Osteoblast (primary cell): Measurements from ENCODE around the gene ABCB8. TPM values are rescaled to one million over a fixed set of nuclear protein-coding genes. Genes with fewer than 3 reads are reported as not detected.

ENCODE experiments used
- DNase-seq: peaks from one replicate; pipeline ENCODE4 v3.0.0; 2011; ENCODE audit warnings: low spot score, mixed read lengths; ENCODE audit not compliant: insufficient read length; ENCODE audit errors: missing footprints
- H2AFZ ChIP-seq: 2 replicates; pipeline ENCODE4 v1.6.0; 2011; ENCODE audit warnings: mild to moderate bottlenecking, low read length
- H3K27ac ChIP-seq: 2 replicates; pipeline ENCODE4 v1.5.1; 2011; ENCODE audit warnings: mild to moderate bottlenecking, low read depth, low read length, moderate library complexity
- H3K27me3 ChIP-seq: 2 replicates; pipeline ENCODE4 v1.6.0; 2012; ENCODE audit warnings: mild to moderate bottlenecking, control low read depth, inconsistent platforms, low read length, moderate library complexity; ENCODE audit not compliant: insufficient read depth
- H3K36me3 ChIP-seq: 2 replicates; pipeline ENCODE4 v1.5.1; 2011; ENCODE audit warnings: mild to moderate bottlenecking, low read length, control low read depth, moderate library complexity; ENCODE audit not compliant: insufficient read depth
- H3K4me1 ChIP-seq: 2 replicates; pipeline ENCODE4 v1.5.1; 2011; ENCODE audit warnings: mild to moderate bottlenecking, low read length, control low read depth, moderate library complexity; ENCODE audit not compliant: insufficient read depth
- H3K4me2 ChIP-seq: 2 replicates; pipeline ENCODE4 v1.6.0; 2011; ENCODE audit warnings: mild to moderate bottlenecking, low read length; ENCODE audit not compliant: insufficient read depth
- H3K4me3 ChIP-seq: fragments of 200-600 bp; sonication (generic); 3 replicates; pipeline ENCODE4 v1.5.1; 2012; ENCODE audit warnings: mild to moderate bottlenecking, low read length, inconsistent platforms; ENCODE audit not compliant: insufficient read depth
- H3K79me2 ChIP-seq: 2 replicates; pipeline ENCODE4 v1.6.0; 2012; ENCODE audit warnings: mild to moderate bottlenecking, low read length, control low read depth, inconsistent platforms; ENCODE audit not compliant: insufficient read depth
- H3K9me3 ChIP-seq: 2 replicates; pipeline ENCODE4 v1.5.1; 2011; ENCODE audit warnings: low read depth, low read length, control low read depth
- H4K20me1 ChIP-seq: 2 replicates; pipeline ENCODE4 v1.6.0; 2012; ENCODE audit warnings: mild to moderate bottlenecking, low read length, control low read depth; ENCODE audit not compliant: insufficient read depth
- CTCF ChIP-seq: IDR thresholded peaks from 2 replicates; pipeline ENCODE4 v1.5.1; 2011; ENCODE audit warnings: mild to moderate bottlenecking, low read depth, low read length, moderate library complexity; ENCODE audit errors: extremely low read depth
- total RNA-seq: library from RNA; depleted of rRNA; stranded (reverse); fragments of >200 nt; gene quantifications from 2 replicates; pipeline ENCODE4 v1.2.3, GENCODE V29; 2012

ABCB8 gene
- total RNA-seq, 1 donor: 32.6 TPM

- Histone ChIP-seq H4K20me1 (no peaks in the 10 kb centered on the region), H3K79me2 (no peaks in the 10 kb centered on the region), H3K4me2 (no peak overlapping the region), H3K36me3 (no peaks in the 10 kb centered on the region), H3K4me3 (no peak overlapping the region), H2AFZ (no peak overlapping the region), H3K27ac (no peak overlapping the region), H3K4me1 (no peaks in the 10 kb centered on the region), H3K9me3 (no peaks in the 10 kb centered on the region), H3K27me3 (no peaks in the 10 kb centered on the region)
- no peak for TF ChIP-seq CTCF
- peak; percentile 59 for DNase-seq
Measured at GRCh38 chr7:150998341-150998740, 29.9 kb upstream of the ABCB8 start.

GRCh38 chr7:150999001-150999400 lies 29.2 kb upstream of the ABCB8 start:
- H3K4me2 ChIP-seq: no peak overlapping the region
- H3K79me2 ChIP-seq: no peaks in the 10 kb centered on the region
- H3K4me1 ChIP-seq: no peaks in the 10 kb centered on the region
- no peaks in the 10 kb centered on the region for H3K36me3 ChIP-seq
- H2AFZ ChIP-seq: no peak overlapping the region
- no peak overlapping the region for H3K27ac ChIP-seq
- no peaks in the 10 kb centered on the region for H3K9me3 ChIP-seq
- DNase-seq: no peak
- no peaks in the 10 kb centered on the region for H3K27me3 ChIP-seq
- no peak overlapping the region for H3K4me3 ChIP-seq
- H4K20me1 ChIP-seq: no peaks in the 10 kb centered on the region
- no peak for TF ChIP-seq CTCF

- Histone ChIP-seq H3K36me3 (no peaks in the 10 kb centered on the region), H2AFZ (no peak overlapping the region), H3K4me1 (no peaks in the 10 kb centered on the region), H3K27me3 (no peaks in the 10 kb centered on the region), H3K4me3 (no peak overlapping the region), H3K9me3 (no peaks in the 10 kb centered on the region), H4K20me1 (no peaks in the 10 kb centered on the region), H3K79me2 (no peaks in the 10 kb centered on the region), H3K27ac (no peak overlapping the region), H3K4me2 (no peak overlapping the region)
- DNase-seq: no peak
- no peak for TF ChIP-seq CTCF
Measured at GRCh38 chr7:150999497-151000230, 28.6 kb upstream of the ABCB8 start.

GRCh38 chr7:151000897-151001495 lies 27.3 kb upstream of the ABCB8 start:
- Histone ChIP-seq H3K9me3 (no peaks in the 10 kb centered on the region), H3K4me1 (no peaks in the 10 kb centered on the region)
- no peak for DNase-seq

More at GRCh38 chr7:151000897-151001495, 27.3 kb upstream of the ABCB8 start:
- Histone ChIP-seq H3K4me2 (no peak overlapping the region), H4K20me1 (no peaks in the 10 kb centered on the region), H3K27me3 (no peaks in the 10 kb centered on the region), H3K79me2 (no peaks in the 10 kb centered on the region), H3K36me3 (no peaks in the 10 kb centered on the region), H3K4me3 (no peak overlapping the region), H2AFZ (no peak overlapping the region), H3K27ac (no peak overlapping the region)
- no peak for TF ChIP-seq CTCF
